GM12875 (cell line): ENCODE measurements around the gene VAV1.

Experiments used
- H3K4me3 ChIP-seq: one replicate; pipeline ENCODE4 v1.5.1; 2011; ENCODE audit warnings: low read depth, low read length, control low read depth
- CTCF ChIP-seq: IDR thresholded peaks from 2 replicates; pipeline ENCODE4 v1.5.1; 2011; ENCODE audit warnings: low read depth, mild to moderate bottlenecking, control low read depth, inconsistent platforms, low read length, moderate library complexity, borderline replicate concordance; ENCODE audit not compliant: insufficient read depth

The VAV1 gene

GRCh38 chr19:6847828-6848200 lies 75.3 kb downstream of the VAV1 start:
- TF ChIP-seq CTCF: no peak
- H3K4me3 ChIP-seq: no peak overlapping the region

- H3K4me3 ChIP-seq: no peak overlapping the region
- no peak for TF ChIP-seq CTCF
Observed at GRCh38 chr19:6848986-6849385, 76.5 kb downstream of the VAV1 start.

- no peak overlapping the region for H3K4me3 ChIP-seq
- no peak for TF ChIP-seq CTCF
Observed at GRCh38 chr19:6849876-6850275, 77.4 kb downstream of the VAV1 start.

GRCh38 chr19:6851359-6851758 lies 78.9 kb downstream of the VAV1 start:
- TF ChIP-seq CTCF: no peak

GRCh38 chr19:6852001-6852400 lies 79.5 kb downstream of the VAV1 start:
- TF ChIP-seq CTCF: no peak
- no peak overlapping the region for H3K4me3 ChIP-seq

More at GRCh38 chr19:6851359-6851758, 78.9 kb downstream of the VAV1 start:
- no peak overlapping the region for H3K4me3 ChIP-seq

GRCh38 chr19:6853868-6854267 lies 81.4 kb downstream of the VAV1 start:
- no peak overlapping the region for H3K4me3 ChIP-seq
- no peak for TF ChIP-seq CTCF

GRCh38 chr19:6854758-6855157 lies 82.2 kb downstream of the VAV1 start:
- H3K4me3 ChIP-seq: no peak overlapping the region
- TF ChIP-seq CTCF: no peak
